BJ (cell line): ENCODE data around the gene SLC12A5. TPM values are rescaled to one million over a fixed set of nuclear protein-coding genes. Genes with fewer than 3 reads are reported as not detected.
"Not testable (repeated sequence)": the region's sequence is repeated elsewhere in the genome, so short reads cannot be mapped to it uniquely, and the experiment has no call there.

Source experiments
- CTCF ChIA-PET: fragments of 350-600 bp; formaldehyde crosslinking; extraction: SDS; loops from one replicate; lab custom pipeline; 2021; ENCODE audit warnings: antibody characterized with exemption, inconsistent platforms; lab: Yijun Ruan, JAX
- POLR2A ChIA-PET: fragments of 300-600 bp; sonication (Branson Sonifier 250); formaldehyde crosslinking; extraction: SDS; loops from one replicate; lab custom pipeline; 2021; ENCODE audit warnings: antibody characterized with exemption; lab: Charles Lee
- DNase-seq: peaks from one replicate; pipeline ENCODE4 v3.0.0-alpha.2; 2011; ENCODE audit warnings: low read depth
- H3K27me3 ChIP-seq: 2 replicates; pipeline ENCODE4 v1.6.0; 2011; ENCODE audit warnings: low read length; ENCODE audit not compliant: control insufficient read depth, insufficient read depth
- H3K36me3 ChIP-seq: 2 replicates; pipeline ENCODE4 v1.5.1; 2011; ENCODE audit warnings: low read length; ENCODE audit not compliant: control insufficient read depth, insufficient read depth
- H3K4me3 ChIP-seq: 2 replicates; pipeline ENCODE4 v1.5.1; 2011; ENCODE audit warnings: low read depth, mild to moderate bottlenecking, control low read depth, low read length
- polyA plus RNA-seq: library from polyadenylated mRNA; depleted of rRNA; stranded (reverse); fragments of >200 nt; gene quantifications from 2 replicates; pipeline ENCODE4 v1.2.3, GENCODE V29; 2011
- TF ChIP-seq, protein P1 (sequence below): IDR thresholded peaks from 2 replicates; pipeline ENCODE4 v1.5.1; 2011; ENCODE audit warnings: low read depth, mild to moderate bottlenecking, control low read depth, inconsistent platforms, low read length, moderate library complexity; ENCODE audit not compliant: insufficient read depth

The SLC12A5 gene
- polyA plus RNA-seq, 1 experiment, result 0.61 TPM

GRCh38 chr20:45991616-45992015, 37.4 kb upstream of the SLC12A5 start:
- no peaks in the 10 kb centered on the region for H3K27me3 ChIP-seq
- ChIA-PET CTCF (no interaction called here), POLR2A (no interaction called here)
- no peaks in the 10 kb centered on the region for H3K36me3 ChIP-seq
- DNase-seq, result no peak
- H3K4me3 ChIP-seq, result no peak overlapping the region
- TF ChIP-seq, protein P1, sequence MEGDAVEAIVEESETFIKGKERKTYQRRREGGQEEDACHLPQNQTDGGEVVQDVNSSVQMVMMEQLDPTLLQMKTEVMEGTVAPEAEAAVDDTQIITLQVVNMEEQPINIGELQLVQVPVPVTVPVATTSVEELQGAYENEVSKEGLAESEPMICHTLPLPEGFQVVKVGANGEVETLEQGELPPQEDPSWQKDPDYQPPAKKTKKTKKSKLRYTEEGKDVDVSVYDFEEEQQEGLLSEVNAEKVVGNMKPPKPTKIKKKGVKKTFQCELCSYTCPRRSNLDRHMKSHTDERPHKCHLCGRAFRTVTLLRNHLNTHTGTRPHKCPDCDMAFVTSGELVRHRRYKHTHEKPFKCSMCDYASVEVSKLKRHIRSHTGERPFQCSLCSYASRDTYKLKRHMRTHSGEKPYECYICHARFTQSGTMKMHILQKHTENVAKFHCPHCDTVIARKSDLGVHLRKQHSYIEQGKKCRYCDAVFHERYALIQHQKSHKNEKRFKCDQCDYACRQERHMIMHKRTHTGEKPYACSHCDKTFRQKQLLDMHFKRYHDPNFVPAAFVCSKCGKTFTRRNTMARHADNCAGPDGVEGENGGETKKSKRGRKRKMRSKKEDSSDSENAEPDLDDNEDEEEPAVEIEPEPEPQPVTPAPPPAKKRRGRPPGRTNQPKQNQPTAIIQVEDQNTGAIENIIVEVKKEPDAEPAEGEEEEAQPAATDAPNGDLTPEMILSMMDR, result no peak

DNA sequence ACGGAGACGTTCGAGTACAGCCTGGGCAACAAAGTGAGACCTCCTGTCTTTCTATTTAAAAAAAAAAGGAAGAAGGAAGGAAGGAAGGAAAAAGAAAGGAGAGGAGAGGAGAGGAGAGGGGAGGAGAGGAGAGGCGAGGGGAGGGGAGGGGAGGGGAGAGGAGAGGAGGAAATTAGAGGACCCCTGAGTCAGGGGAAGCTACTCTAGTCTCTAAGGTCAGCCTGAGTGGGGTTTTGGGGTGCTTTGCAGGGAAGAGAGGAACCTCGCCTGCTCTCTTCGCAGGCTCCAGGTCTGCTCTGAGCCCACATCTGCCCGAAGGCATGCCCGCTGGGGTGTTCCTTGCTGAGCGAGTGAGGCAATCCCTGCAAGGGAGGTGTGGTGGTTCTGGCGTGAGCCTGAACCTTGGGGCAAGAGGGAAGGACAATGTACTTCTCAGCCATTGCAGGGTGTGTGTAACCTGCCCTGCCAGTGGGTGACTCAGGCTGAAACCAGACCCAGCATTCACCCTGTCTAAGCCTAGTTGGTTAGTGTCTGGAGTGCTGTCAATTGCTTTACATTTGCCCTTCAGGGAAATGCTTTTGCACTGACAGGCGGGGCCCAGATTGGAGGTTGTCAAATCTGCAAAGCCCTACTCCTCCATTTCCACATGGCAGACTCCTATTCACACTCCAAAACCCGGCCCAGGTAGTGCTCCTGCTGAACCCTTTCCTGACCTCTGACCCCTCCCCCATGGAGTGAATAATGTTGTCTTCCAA, 35.6 kb upstream of the SLC12A5 start:
- no peaks in the 10 kb centered on the region for H3K36me3 ChIP-seq
- no peak for DNase-seq
- H3K27me3 ChIP-seq, result peaks cover 2% of the 10 kb centered on the region
- ChIA-PET CTCF (interaction anchor here (1.0 to 1.3 kb wide), 2 partner anchors 21 to 24 kb away, joined by 3 read pairs; no protein-coding TSS in a partner anchor), POLR2A (no interaction called here)
- H3K4me3 ChIP-seq, result no peak overlapping the region
- TF ChIP-seq, protein P1, result no peak

DNA sequence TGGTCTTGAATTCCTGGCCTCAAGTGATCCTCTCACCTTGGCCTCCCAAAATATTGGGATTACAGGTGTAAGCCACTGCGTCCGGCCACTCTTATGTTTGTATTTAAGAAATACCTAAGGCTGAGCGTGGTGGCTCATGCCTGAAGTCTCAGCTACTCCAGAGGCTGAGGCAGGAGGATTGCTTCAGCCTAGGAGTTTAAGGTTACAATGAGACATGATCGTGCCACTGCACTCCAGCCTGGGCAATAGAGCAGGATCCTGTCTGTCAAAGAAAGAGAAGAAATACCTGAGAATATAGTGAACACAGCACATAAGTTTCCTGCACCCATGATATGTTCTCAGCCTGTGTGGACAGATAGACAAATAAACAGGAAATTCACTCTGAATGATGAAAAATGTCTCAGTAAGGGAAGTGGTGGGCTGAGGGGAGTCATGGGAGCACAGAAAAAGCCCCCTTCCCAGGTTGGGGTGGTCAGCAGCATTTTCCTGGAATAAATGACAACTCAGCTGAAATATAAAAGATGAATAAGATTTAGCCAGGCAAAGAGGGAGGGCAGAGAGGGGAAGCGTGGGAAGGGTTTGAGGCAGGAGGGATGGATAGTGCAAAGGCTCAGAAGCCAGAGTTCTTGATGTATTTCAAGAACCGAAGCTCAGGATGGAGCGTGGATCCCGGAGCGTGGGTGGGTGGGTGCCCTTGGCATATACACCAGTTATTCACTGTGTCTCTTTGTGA, 34.1 kb upstream of the SLC12A5 start:
- ChIA-PET CTCF (interaction anchor here (0.8 kb wide), 1 partner anchor 19 kb away, joined by 4 read pairs; no protein-coding TSS in a partner anchor), POLR2A (no interaction called here)
- no peak overlapping the region for H3K4me3 ChIP-seq
- H3K36me3 ChIP-seq, result no peaks in the 10 kb centered on the region
- TF ChIP-seq, protein P1, result no peak
- peaks cover 8% of the 10 kb centered on the region for H3K27me3 ChIP-seq
- DNase-seq, result no peak

GRCh38 chr20:45995495-45996097, 33.4 kb upstream of the SLC12A5 start:
- DNase-seq, H3K4me3 ChIP-seq, POLR2A ChIA-PET, H3K36me3 ChIP-seq: not testable (repeated sequence)
- CTCF ChIA-PET, result interaction anchor here (0.8 to 1.0 kb wide), 2 partner anchors 9 to 19 kb away, joined by 3 to 4 read pairs; no protein-coding TSS in a partner anchor
- peaks cover 11% of the 10 kb centered on the region for H3K27me3 ChIP-seq

- TF ChIP-seq, protein P1, result no peak
- no peaks in the 10 kb centered on the region for H3K36me3 ChIP-seq
These were observed 31.8 kb upstream of the SLC12A5 start for GRCh38 chr20:45997187-45997586.

More at GRCh38 chr20:45997187-45997586, 31.8 kb upstream of the SLC12A5 start:
- Histone ChIP-seq H3K27me3 (peaks cover 19% of the 10 kb centered on the region), H3K4me3 (no peak overlapping the region)
- no peak for DNase-seq
- ChIA-PET POLR2A (no interaction called here), CTCF (interaction anchor here (1.3 kb wide), 1 partner anchor 15 kb away, joined by 3 read pairs; no protein-coding TSS in a partner anchor)
